ENCODE measurements around the gene DUSP1.
A peak's percentile ranks its signal among the peaks of the same experiment; 100 is the strongest.

Gene DUSP1

GRCh38 chr5:172777881-172778814, 7.2 kb upstream of the DUSP1 start:
- DNase-seq (ENCODE audit: low spot score): peak; percentile 75

DNA sequence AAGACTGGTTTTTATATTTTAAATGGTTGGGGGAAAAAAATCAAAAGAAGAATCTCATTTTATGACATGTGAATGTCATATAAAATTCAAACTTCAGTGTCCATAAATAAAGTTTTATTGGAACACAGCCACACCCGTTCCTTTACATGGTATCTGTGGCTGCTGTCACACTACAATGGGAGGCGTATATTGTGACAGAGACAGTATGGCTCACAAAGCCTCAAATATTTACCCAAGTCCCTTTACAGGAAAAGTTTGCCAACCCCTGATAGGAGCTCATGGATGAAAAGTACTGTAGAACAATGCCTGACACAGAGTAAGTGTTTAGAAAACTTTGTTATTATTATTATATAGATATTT, 5.2 kb upstream of the DUSP1 start:
- DNase-seq (ENCODE audit: low spot score): no peak

DNA sequence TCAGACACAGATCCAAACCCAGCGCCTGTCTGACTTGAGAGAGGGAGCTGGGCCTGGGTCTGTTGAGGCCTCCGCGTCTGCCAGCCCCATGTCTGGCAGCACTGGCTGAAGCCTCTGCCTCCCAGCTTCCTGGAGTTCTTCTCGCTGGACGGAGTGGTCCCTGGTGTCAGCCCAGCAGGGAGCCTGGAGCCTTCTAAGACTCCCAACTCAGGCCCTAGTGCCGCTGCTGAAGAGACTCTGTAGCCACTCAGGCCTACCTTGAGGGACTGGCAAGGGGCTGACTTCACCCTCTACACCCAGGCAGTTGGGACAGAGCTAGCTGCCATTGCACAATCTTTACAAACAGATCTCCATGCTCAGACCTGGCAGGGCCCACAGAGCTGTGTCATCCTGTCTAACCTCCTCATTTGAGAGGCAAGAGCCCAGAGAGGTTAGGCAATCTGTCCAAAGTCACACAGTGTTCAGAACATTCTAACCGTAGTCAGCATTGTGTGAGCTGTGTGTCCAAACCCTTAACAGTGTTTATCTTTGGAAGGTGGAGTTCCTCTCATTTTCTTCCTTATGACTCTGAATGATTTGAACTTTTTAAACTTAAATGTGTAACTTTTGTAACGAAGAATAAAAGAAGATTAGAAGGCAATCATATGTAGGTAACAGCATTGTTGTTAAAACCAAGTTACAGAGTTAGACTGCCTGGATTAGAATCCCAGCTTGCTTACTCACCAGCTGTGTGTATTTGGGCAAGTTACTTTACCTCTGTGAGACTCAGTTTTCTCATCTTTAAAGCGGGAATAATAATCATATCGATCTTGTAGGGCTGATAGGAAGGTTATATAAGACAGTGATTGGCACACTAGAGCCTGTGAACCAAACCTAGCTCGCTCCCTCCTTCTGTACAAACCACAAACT, 4.6 kb upstream of the DUSP1 start:
- peak; percentile 42 for DNase-seq (ENCODE audit: low spot score)

- no peak for DNase-seq (ENCODE audit: low spot score)
These were observed 3.7 kb upstream of the DUSP1 start for GRCh38 chr5:172774561-172775315.

DNA sequence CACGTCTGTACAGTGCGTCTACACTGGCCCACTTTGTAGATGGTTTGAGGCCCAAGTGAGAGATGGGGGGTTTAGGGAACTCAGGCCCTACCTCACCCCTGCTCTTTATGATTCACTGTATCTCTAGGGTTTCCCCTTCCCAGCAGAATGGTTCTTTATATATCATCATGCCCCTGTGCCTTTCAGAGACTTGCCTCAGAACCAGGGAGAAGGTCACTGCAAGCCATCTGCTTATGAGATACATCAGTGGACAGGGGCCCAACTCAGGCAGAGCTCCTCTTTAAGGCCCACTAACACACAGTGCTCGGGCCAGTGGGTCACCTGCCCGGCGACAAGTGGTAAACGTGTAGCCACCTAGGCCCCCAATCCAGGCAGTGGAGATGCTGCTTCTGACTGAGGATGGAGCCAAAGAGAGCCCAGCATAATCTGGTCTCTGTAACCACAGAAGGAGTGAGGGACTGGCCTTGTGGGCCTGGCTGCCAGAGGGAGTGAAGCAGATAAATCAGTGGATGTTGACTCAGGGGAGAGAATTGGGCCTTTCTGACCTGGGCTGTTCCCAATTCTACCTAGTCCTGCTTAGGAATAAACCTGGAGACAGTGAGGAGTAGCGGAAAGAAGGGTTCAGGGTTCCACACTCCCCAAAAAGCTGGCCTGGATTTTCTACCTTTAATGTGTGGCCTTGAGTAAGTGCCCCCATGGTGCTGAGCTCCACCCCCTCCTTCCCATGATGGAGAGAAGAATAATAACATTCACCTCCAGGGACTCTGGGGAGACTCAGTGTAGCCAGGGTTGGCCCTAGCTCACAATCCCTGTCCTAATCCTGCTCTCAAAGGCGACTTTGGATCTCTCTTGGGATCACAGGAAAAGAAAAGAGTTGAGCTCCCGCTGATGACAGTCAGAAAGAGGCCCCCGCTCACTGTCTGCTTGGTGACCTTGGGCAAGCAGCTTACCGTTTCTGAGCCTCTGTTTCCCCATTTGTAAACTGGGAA, 2.8 kb upstream of the DUSP1 start:
- DNase-seq (ENCODE audit: low spot score): no peak

- peak; percentile 87 for DNase-seq (ENCODE audit: low spot score)
These were observed 1.3 kb upstream of the DUSP1 start for GRCh38 chr5:172772112-172772906.

DNA sequence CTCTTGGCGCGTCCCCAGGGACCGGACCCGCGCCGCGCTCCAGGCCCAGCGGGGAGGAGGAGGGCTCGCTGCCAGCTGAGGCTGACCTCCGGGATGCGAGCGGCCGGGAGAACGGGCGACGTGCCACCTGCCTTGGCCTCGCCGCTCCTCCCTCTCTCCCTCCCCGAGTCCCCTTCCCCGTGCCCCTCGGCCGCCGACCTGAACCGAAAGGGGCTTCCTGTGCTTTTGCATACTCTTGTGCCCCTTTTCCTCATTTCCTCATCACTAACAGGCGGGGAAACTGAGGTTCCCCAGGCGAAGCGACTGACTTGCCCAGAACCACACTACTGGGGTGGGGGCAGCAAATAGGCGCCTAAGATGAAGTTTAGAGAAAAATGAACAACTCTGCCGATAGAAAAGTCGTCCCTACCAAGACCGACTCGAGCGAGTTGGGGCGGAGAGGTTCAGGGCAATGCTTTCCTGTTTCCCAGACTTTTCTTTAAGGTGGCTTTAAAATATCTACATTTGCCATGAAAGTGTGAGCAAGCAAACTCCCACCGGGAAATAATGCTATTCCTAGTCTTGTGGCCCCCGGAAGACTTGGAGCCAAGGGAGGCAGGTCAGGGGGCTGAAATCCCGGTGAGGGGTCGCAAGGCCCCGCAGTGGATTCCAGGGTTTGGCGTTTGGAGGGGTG, 580 bp upstream of the DUSP1 start:
- no peak for DNase-seq (ENCODE audit: low spot score)

- DNase-seq (ENCODE audit: low spot score): no peak
These were observed 671 bp downstream of the DUSP1 start for GRCh38 chr5:172770374-172770674.

GRCh38 chr5:172769616-172770373, 1.2 kb downstream of the DUSP1 start:
- peak; percentile 27 for DNase-seq (ENCODE audit: low spot score)

DNA sequence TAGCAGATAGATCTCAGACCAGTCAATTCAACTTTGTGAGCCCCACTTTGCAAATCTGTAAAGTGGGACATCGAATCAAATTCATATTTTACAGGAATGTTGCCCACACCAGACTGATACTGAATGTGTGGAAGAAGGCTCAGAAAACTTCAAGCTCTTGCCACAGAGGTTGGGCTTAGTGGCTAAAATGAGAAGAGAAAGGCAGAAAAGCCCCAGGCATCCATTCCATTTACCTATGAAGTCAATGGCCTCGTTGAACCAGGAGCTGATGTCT, 1.7 kb downstream of the DUSP1 start:
- DNase-seq (ENCODE audit: low spot score): no peak

DNA sequence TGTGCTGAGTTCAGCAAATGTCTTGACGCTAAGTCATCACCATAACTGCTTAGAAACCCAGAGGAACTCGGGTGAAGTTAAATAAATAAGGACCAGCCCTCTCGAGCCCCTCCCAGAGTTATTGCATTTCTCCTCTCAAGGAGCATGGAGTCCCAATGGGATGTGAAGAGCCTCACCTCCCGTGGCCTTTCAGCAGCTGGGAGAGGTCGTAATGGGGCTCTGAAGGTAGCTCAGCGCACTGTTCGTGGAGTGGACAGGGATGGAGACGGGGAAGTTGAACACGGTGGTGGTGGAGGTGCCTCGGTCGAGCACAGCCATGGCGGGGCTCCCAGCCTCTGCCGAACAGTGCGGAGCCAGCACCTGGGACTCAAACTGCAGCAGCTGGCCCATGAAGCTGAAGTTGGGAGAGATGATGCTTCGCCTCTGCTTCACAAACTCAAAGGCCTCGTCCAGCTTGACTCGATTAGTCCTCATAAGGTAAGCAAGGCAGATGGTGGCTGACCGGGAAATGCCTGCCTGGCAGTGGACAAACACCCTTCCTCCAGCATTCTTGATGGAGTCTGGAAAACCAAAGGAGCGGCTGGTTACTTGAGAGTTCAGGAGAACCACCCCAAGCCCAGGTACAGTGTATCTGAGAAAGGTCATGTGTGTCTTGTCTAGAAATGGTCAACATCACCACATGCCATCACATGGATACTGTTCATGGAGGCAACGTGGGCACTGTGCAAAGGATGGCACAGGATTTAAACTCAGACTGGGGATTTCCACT, 2.2 kb downstream of the DUSP1 start:
- DNase-seq (ENCODE audit: low spot score): peak; percentile 36

- DNase-seq (ENCODE audit: low spot score): no peak
These were observed 2.9 kb downstream of the DUSP1 start for GRCh38 chr5:172768098-172768572.

DNA sequence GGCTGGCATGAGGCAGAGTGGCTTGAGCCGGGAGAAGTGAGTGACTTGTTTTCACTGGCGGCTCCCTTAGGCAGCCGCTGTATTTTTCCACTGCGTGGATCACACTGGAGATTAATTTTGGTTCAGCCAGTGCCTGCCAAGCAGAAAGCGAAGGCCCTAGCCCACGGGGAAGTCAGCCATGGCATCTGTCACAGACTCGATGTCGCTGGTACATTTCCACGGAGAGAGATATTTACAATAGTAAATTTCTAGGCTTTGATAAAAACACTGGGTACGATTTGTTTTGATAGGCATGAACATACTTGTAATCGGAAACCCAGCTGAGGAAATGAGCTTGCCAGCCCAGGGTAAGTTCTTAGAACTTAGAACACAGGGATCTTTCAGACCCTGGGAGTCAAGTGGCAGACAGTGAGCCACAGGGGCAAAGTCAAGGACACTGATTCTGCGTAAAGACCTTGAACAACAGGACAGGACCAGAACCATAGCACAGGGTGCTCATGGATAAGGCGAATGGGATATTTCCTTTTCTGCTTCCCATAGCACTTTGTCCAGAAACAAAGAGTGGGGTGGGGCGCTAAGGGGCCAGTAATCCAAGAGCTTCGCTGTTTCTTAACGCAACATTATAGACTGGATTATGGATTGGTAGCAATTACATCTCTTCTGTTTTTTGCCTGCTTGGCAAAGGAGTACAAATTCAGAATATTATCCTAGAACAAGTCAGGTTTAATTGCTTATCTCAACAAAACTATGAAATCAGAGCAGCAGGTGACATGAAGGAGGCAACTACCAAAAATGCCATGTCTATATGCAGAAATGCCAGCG, 4.5 kb downstream of the DUSP1 start:
- DNase-seq (ENCODE audit: low spot score): peak; percentile 46

DNA sequence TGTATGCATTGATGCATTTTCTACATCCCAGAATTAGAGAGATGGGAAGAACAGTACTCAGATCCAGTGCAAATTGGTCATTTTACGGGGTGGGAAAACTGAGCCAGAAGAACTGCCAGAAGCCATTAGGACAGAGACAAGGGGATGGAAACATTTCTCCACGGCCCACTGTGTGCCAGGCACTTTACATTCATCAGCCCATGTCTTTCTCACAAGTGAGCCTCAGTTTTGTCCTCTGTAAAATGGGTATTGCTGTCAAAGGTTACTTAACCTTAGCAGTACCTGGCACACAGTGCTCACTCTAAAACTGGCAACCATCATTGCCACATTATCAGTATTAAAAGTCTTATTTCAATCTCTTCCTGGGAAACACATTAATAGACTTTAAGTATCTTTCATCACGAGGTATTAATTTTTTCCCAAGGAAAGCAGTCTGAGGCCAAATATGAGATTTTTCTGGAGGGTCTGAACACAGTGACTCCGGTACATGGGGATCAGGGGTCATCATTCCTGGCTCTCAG, 5.2 kb downstream of the DUSP1 start:
- DNase-seq (ENCODE audit: low spot score): no peak

GRCh38 chr5:172764861-172765765, 5.9 kb downstream of the DUSP1 start:
- DNase-seq (ENCODE audit: low spot score): peak; percentile 97

- no peak for DNase-seq (ENCODE audit: low spot score)
These were observed 7.9 kb downstream of the DUSP1 start for GRCh38 chr5:172763120-172763464.

Measured in hepatic stellate cell (primary cell).